ENCODE results near the gene ABCA10.
"Not testable (repeated sequence)": the region's sequence is repeated elsewhere in the genome, so short reads cannot be mapped to it uniquely, and the experiment has no call there.

ABCA10 gene

GRCh38 chr17:69228018-69228417 lies 606 bp downstream of the ABCA10 start:
- no peak for DNase-seq

GRCh38 chr17:69227541-69227940 lies 1.1 kb downstream of the ABCA10 start:
- no peak for DNase-seq

- DNase-seq: no peak
Measured at GRCh38 chr17:69223809-69224208, 4.8 kb downstream of the ABCA10 start.

GRCh38 chr17:69222707-69223258 lies 5.8 kb downstream of the ABCA10 start:
- DNase-seq: no peak

GRCh38 chr17:69220098-69220497 lies 8.5 kb downstream of the ABCA10 start:
- DNase-seq: no peak

- DNase-seq: no peak
Measured at GRCh38 chr17:69218986-69219385, 9.6 kb downstream of the ABCA10 start.

- no peak for DNase-seq
Measured at GRCh38 chr17:69213059-69213813, 15.4 kb downstream of the ABCA10 start.

GRCh38 chr17:69208640-69209039 lies 20.0 kb downstream of the ABCA10 start:
- no peak for DNase-seq

- no peak for DNase-seq
Measured at GRCh38 chr17:69207151-69207550, 21.5 kb downstream of the ABCA10 start.

GRCh38 chr17:69198238-69198637 lies 30.4 kb downstream of the ABCA10 start:
- DNase-seq: no peak

GRCh38 chr17:69196105-69196653 lies 32.4 kb downstream of the ABCA10 start:
- DNase-seq: not testable (repeated sequence)

GRCh38 chr17:69192754-69193153 lies 35.9 kb downstream of the ABCA10 start:
- no peak for DNase-seq

- no peak for DNase-seq
Measured at GRCh38 chr17:69188796-69189195, 39.8 kb downstream of the ABCA10 start.

GRCh38 chr17:69188064-69188463 lies 40.6 kb downstream of the ABCA10 start:
- DNase-seq: no peak

GRCh38 chr17:69187294-69187693 lies 41.3 kb downstream of the ABCA10 start:
- DNase-seq: no peak

GRCh38 chr17:69179227-69179952 lies 49.2 kb downstream of the ABCA10 start:
- DNase-seq: no peak

- DNase-seq: no peak
Measured at GRCh38 chr17:69176457-69176795, 52.2 kb downstream of the ABCA10 start.

GRCh38 chr17:69175625-69176456 lies 52.8 kb downstream of the ABCA10 start:
- DNase-seq: no peak

- no peak for DNase-seq
Measured at GRCh38 chr17:69175262-69175624, 53.4 kb downstream of the ABCA10 start.

GRCh38 chr17:69173118-69173517 lies 55.5 kb downstream of the ABCA10 start:
- DNase-seq: no peak

- DNase-seq: no peak
Measured at GRCh38 chr17:69170377-69170776, 58.2 kb downstream of the ABCA10 start.

GRCh38 chr17:69168642-69169041 lies 60.0 kb downstream of the ABCA10 start:
- DNase-seq: not testable (repeated sequence)

- no peak for DNase-seq
Measured at GRCh38 chr17:69166957-69167356, 61.7 kb downstream of the ABCA10 start.
